ENCODE results near the gene C5. TPM values are rescaled to one million over a fixed set of nuclear protein-coding genes. Genes with fewer than 3 reads are reported as not detected.

The C5 gene
- total RNA-seq, 1 experiment from 2014 or later = 0.57 TPM

DNA sequence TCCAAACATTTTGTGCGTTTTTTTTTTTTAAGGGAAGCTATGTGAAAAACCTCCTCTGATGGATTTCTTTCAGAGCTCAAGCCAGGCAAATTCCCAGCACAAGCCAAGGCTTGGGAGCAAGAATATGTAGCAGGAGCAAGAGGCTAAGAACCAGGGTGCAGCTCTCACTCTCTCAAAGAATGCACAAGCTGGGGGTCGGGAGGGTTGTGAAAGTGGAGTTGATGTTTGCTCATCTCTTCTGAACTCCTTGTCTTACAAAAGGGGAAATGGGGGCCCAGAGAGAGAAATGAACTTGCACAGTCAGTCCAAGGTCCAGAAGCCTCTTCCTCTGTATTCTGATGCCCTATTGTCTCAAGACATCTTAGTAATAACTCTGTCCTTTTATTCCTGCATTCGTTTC is 115.8 kb downstream of the C5 start:
- TF ChIP-seq ZNF396 (CRISPR knock-in tag; IDR thresholded peaks at IDR 0.05; ENCODE audit: borderline replicate concordance) (no peak), ZNF317 (CRISPR knock-in tag; IDR thresholded peaks at IDR 0.05; ENCODE audit: borderline replicate concordance, low read depth) (no peak), PRRX2 (CRISPR knock-in tag; IDR thresholded peaks at IDR 0.05) (no peak), GRHL2 (CRISPR knock-in tag; IDR thresholded peaks at IDR 0.05; ENCODE audit: insufficient replicate concordance, severe bottlenecking) (no peak), ZNF121 (CRISPR knock-in tag; IDR thresholded peaks at IDR 0.05) (no peak), FOXJ3 (CRISPR knock-in tag; IDR thresholded peaks at IDR 0.05; ENCODE audit: borderline replicate concordance) (no peak), EMX1 (CRISPR knock-in tag; IDR thresholded peaks at IDR 0.05) (no peak), RORB (CRISPR knock-in tag; IDR thresholded peaks at IDR 0.05) (no peak), JUN (CRISPR knock-in tag; IDR thresholded peaks at IDR 0.05) (no peak), SOX15 (CRISPR knock-in tag; IDR thresholded peaks at IDR 0.05) (no peak), ZNF416 (CRISPR knock-in tag; IDR thresholded peaks at IDR 0.05) (no peak), TCF7 (CRISPR knock-in tag; IDR thresholded peaks at IDR 0.05; ENCODE audit: low read depth) (no peak)
- TF ChIP-seq, protein P1, sequence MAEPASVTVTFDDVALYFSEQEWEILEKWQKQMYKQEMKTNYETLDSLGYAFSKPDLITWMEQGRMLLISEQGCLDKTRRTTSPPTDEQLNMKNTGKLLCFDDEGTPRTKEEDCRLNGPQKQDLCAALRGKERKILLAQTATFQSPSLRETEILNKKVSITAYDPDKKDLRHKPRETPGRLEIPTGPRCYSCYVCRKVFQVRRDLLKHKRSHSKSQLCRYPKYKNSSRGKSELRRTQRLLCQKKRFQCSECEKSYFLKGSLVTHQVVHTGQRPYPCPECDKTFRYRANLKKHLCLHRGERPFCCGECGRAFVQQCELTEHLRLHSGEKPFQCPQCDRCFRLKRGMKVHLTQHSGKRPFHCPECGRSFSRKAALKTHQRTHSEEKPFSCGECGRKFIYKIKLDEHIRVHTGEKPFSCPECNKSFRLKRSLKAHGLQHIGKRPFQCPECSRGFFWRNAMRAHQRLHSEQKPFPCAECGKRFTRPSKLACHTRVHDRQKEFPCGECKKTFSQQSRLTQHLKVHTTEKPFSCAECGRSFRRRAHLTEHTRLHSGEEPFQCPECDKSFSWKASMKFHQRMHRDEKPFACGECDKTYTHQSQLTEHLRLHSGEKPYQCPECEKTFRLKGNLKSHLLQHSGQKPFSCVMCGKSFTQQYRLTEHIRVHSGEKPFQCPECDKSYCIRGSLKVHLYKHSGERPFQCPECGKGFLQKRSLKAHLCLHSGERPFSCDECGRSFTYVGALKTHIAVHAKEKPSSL (CRISPR knock-in tag; conservative IDR thresholded peaks at IDR 0.05) = no peak
- TF ChIP-seq, protein P2, sequence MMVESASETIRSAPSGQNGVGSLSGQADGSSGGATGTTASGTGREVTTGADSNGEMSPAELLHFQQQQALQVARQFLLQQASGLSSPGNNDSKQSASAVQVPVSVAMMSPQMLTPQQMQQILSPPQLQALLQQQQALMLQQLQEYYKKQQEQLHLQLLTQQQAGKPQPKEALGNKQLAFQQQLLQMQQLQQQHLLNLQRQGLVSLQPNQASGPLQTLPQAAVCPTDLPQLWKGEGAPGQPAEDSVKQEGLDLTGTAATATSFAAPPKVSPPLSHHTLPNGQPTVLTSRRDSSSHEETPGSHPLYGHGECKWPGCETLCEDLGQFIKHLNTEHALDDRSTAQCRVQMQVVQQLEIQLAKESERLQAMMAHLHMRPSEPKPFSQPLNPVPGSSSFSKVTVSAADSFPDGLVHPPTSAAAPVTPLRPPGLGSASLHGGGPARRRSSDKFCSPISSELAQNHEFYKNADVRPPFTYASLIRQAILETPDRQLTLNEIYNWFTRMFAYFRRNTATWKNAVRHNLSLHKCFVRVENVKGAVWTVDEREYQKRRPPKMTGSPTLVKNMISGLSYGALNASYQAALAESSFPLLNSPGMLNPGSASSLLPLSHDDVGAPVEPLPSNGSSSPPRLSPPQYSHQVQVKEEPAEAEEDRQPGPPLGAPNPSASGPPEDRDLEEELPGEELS (CRISPR knock-in tag; IDR thresholded peaks at IDR 0.05) = no peak
- TF ChIP-seq, protein P3, sequence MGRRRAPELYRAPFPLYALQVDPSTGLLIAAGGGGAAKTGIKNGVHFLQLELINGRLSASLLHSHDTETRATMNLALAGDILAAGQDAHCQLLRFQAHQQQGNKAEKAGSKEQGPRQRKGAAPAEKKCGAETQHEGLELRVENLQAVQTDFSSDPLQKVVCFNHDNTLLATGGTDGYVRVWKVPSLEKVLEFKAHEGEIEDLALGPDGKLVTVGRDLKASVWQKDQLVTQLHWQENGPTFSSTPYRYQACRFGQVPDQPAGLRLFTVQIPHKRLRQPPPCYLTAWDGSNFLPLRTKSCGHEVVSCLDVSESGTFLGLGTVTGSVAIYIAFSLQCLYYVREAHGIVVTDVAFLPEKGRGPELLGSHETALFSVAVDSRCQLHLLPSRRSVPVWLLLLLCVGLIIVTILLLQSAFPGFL (CRISPR knock-in tag; IDR thresholded peaks at IDR 0.05; ENCODE audit: borderline replicate concordance) = no peak
- TF ChIP-seq, protein P4, sequence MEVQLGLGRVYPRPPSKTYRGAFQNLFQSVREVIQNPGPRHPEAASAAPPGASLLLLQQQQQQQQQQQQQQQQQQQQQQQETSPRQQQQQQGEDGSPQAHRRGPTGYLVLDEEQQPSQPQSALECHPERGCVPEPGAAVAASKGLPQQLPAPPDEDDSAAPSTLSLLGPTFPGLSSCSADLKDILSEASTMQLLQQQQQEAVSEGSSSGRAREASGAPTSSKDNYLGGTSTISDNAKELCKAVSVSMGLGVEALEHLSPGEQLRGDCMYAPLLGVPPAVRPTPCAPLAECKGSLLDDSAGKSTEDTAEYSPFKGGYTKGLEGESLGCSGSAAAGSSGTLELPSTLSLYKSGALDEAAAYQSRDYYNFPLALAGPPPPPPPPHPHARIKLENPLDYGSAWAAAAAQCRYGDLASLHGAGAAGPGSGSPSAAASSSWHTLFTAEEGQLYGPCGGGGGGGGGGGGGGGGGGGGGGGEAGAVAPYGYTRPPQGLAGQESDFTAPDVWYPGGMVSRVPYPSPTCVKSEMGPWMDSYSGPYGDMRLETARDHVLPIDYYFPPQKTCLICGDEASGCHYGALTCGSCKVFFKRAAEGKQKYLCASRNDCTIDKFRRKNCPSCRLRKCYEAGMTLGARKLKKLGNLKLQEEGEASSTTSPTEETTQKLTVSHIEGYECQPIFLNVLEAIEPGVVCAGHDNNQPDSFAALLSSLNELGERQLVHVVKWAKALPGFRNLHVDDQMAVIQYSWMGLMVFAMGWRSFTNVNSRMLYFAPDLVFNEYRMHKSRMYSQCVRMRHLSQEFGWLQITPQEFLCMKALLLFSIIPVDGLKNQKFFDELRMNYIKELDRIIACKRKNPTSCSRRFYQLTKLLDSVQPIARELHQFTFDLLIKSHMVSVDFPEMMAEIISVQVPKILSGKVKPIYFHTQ (CRISPR knock-in tag; IDR thresholded peaks at IDR 0.05) = no peak
- TF ChIP-seq, protein P5, sequence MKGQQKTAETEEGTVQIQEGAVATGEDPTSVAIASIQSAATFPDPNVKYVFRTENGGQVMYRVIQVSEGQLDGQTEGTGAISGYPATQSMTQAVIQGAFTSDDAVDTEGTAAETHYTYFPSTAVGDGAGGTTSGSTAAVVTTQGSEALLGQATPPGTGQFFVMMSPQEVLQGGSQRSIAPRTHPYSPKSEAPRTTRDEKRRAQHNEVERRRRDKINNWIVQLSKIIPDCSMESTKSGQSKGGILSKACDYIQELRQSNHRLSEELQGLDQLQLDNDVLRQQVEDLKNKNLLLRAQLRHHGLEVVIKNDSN (CRISPR knock-in tag; IDR thresholded peaks at IDR 0.05) = no peak
- TF ChIP-seq, protein P6, sequence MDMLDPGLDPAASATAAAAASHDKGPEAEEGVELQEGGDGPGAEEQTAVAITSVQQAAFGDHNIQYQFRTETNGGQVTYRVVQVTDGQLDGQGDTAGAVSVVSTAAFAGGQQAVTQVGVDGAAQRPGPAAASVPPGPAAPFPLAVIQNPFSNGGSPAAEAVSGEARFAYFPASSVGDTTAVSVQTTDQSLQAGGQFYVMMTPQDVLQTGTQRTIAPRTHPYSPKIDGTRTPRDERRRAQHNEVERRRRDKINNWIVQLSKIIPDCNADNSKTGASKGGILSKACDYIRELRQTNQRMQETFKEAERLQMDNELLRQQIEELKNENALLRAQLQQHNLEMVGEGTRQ (CRISPR knock-in tag; IDR thresholded peaks at IDR 0.05) = no peak
- TF ChIP-seq, protein P7, sequence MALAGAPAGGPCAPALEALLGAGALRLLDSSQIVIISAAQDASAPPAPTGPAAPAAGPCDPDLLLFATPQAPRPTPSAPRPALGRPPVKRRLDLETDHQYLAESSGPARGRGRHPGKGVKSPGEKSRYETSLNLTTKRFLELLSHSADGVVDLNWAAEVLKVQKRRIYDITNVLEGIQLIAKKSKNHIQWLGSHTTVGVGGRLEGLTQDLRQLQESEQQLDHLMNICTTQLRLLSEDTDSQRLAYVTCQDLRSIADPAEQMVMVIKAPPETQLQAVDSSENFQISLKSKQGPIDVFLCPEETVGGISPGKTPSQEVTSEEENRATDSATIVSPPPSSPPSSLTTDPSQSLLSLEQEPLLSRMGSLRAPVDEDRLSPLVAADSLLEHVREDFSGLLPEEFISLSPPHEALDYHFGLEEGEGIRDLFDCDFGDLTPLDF (CRISPR knock-in tag; IDR thresholded peaks at IDR 0.05) = no peak
- TF ChIP-seq, protein P8, sequence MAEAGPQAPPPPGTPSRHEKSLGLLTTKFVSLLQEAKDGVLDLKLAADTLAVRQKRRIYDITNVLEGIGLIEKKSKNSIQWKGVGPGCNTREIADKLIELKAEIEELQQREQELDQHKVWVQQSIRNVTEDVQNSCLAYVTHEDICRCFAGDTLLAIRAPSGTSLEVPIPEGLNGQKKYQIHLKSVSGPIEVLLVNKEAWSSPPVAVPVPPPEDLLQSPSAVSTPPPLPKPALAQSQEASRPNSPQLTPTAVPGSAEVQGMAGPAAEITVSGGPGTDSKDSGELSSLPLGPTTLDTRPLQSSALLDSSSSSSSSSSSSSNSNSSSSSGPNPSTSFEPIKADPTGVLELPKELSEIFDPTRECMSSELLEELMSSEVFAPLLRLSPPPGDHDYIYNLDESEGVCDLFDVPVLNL (CRISPR knock-in tag; IDR thresholded peaks at IDR 0.05; ENCODE audit: borderline replicate concordance, low read depth) = no peak
- ChIA-PET POLR2A (interaction anchor here (0.5 kb wide), 1 partner anchor 18 kb away, joined by 3 read pairs; no protein-coding TSS in a partner anchor), CTCF (interaction anchor here (1.2 to 3.6 kb wide), 2 partner anchors 18 to 70 kb away, joined by 3 to 12 read pairs; no protein-coding TSS in a partner anchor)

More for the DNA sequence above, 115.8 kb downstream of the C5 start:
- H3K27ac Mint-ChIP-seq = no peak overlapping the region
- no peaks in the 10 kb centered on the region for H3K36me3 Mint-ChIP-seq
- ATAC-seq (no peak), DNase-seq (ENCODE audit: low spot score) (no peak)
- H3K4me1 Mint-ChIP-seq = no peaks in the 10 kb centered on the region; the same call in 1 of the 2 replicates
- H3K4me3 Mint-ChIP-seq = no peak overlapping the region
- peaks cover 6% of the 10 kb centered on the region; the same call in 1 of the 2 replicates for H3K27me3 Mint-ChIP-seq (ENCODE audit: low read depth)
- no peaks in the 10 kb centered on the region for H3K9me3 Mint-ChIP-seq

Measured in WTC11 (cell line).